Right renal cortex interstitium (tissue), 3 donors: Measurements from ENCODE around the gene COL27A1. TPM values are rescaled to one million over a fixed set of nuclear protein-coding genes. Genes with fewer than 3 reads are reported as not detected.

Source experiments
- DNase-seq, 3 donors: peaks; one replicate each; pipeline ENCODE4 v3.0.0-alpha.2; 2013; ENCODE audit warnings: low read depth in 3 of 3, low spot score in 2 of 3
- polyA plus RNA-seq, 3 donors: library from polyadenylated mRNA; unstranded; fragments of 120-200 nt; gene quantifications; one replicate each; pipeline ENCODE4 v1.2.1, GENCODE V29; 2013; ENCODE audit not compliant: insufficient read length in 3 of 3

COL27A1 gene
- polyA plus RNA-seq, 3 donors: 25.1 to 26.6 (median 26.0) TPM

DNA sequence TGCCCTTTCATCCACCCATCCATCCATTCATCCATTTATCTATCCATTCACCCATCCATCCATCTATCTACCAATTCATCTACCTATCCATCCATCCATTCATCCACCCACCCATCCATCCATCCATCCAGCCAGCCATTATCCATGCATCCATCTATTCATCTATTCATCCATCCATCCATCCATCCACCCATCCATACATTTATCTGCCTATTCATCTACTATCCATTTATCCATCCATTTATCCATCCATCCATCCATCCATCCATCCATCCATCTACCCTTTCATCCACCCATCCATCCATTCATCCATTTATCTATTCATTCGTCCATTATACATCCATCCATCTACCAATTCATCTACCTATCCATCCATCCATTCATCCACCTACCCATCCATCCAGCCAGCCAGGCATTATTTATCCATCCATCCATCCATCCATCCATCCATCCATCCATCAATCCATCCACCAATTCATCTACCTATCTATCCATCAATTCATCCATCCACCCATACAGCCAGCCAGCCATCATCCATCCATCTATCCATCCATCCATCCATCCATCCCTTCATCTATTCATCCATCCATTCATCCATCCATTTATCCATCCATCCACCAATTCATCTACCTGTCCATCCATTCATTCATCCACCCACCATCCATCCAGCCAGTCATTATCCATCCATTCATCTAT is 10.2 kb downstream of the COL27A1 start:
- DNase-seq: no peak

DNA sequence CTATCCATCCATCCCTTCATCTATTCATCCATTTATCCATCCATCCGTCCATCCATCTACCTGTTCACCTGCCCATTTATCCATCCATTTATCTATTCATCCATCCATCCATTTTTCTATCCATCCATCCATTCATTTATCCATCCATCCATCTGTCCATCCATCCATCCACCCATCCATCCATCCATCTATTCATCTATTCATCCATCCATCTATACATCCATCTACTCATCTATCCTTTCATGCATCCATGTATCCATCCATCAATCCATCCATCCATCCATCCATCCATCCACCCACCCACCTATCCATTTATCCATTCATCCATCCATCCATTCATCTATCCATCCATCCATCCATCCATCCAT is 10.8 kb downstream of the COL27A1 start:
- DNase-seq: no peak

DNA sequence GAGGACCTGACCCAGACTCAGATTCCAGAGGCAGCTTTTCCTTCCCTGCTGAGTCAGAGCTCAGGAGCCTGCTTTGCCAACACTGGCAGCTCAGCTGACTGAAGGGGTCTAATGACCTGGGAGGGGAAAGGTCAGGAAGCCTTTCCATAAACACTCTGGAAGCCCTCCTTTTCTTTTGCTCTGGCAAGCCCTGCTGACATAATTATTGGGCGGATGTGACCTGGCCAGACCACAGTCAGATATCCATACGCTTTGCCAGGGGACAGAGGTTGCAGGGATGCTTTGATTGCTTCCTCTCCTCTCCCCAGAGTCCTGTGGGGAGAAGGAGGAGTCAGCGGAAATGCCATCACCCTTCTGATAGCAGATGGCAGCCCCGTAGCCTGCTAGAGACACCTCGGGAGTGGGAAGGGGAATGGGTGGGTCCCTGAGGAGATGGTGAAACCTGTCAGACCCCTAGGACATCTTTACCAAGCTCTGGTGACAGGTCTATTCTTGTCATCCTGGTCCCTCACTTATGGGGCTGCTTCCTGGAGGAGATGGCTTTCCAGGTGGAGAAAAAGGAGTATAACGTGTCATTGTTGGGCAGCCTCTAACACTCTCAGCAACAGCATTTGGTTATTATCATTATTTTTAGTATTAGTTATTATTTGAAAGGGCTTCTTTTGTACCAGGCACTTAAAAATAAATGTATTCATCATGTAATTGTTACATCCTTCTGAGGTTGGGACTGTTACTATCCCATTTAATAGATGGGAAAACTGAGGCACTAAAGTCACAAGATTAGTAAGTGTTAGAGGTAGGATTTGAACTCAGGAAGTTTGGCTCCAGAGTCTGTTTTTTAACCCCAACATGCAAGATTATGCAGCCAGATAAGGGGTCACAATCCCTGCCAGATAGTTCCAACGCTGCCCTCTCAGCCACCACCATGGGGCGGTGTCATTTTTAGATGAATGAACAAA is 11.6 kb downstream of the COL27A1 start:
- DNase-seq: no peak

GRCh38 chr9:114167591-114168091 is 12.3 kb downstream of the COL27A1 start:
- no peak for DNase-seq

DNA sequence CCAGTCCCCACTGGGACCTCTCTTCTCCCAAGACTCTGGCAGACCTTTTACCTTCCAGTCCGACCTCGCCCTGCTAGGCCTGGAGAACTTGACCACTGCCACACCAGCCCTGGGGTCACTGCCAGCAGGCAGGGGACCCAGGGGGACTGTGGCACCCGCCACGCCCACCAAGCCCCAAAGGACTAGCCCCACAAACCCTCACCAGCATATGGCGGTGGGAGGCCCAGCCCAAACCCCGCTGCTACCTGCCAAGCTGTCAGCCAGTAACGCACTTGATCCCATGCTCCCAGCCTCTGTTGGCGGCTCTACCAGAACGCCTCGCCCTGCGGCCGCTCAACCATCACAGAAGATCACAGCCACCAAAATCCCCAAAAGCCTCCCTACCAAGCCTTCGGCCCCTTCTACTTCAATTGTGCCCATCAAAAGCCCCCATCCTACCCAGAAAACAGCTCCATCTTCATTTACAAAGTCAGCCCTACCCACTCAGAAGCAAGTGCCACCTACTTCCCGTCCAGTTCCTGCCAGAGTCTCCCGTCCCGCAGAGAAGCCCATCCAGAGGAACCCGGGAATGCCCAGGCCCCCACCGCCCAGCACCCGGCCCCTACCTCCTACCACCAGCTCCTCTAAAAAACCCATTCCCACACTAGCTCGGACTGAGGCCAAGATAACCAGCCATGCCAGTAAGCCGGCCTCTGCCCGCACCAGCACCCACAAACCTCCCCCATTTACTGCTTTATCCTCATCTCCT is 13.1 kb downstream of the COL27A1 start:
- DNase-seq: no peak

DNA sequence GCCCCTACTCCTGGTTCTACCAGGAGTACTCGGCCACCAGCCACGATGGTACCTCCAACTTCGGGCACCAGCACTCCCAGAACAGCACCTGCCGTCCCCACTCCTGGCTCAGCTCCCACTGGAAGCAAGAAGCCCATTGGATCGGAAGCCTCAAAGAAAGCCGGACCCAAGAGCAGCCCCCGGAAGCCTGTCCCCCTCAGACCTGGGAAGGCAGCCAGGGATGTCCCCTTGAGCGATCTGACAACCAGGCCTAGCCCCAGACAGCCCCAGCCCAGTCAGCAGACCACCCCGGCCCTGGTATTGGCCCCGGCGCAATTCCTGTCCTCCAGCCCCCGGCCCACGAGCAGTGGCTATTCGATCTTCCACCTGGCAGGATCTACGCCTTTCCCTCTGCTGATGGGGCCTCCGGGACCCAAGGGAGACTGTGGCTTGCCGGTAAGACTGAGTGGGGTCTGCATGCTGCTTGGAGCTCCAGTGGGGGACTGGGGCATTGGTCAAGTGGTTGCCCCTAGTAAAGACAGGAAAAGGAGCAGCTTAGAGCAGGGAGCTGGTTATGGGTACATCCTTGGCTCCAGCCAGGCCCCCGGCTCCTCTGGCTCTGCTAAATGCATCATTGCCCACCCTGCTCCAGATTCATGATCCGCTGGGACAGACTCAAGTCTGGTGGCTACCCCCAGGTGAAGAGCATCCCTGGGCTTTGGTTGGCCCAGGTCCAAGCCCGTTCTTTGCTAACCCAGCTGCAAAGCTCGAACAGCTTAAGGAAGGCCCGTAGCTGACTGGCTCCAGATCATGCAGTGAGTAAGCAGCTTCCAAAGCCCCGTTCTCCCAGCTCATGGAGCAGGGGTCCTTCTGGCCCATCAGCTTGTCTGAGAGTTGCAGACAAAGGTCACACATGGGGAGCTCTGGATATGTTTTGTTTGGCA is 14.0 kb downstream of the COL27A1 start:
- DNase-seq: no peak

DNA sequence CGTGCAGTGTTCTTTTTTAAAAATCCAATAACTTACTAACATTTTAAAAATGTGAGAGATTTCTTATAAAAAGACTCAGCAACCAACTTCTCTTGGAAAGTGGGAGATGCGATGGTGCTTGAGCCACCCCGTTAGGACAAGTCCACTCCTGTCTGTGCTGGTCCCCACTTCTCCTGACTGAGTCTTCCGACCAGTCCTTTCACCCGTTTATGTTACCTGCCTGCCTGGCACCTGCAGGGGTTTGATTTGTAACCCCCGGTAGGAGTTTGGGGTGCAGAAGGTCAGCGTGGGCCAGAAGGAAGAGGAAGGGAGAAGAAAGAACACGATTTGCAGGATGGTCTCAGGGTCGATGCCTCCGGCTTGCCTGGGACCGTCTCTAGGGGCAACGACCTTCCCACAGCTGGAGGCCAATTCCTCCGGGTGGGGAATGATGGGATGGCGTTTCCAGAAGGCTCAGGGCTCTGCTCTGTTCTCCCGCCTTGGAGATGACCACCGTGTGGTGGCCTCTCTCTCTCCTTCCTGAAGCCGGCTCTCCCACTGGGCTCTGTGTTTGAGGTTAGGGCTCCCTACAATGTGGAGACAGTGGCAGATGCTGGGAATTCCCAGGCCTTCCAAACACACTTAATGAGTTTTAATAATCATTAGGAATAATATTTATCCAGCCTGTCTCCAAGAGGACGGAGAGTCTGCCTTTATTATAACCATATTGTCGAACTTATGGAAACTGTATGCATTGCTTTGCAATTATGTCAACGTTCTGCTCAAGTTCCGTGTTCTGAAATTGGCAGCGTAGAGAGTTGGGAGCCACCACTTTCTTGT is 14.8 kb downstream of the COL27A1 start:
- no peak for DNase-seq

DNA sequence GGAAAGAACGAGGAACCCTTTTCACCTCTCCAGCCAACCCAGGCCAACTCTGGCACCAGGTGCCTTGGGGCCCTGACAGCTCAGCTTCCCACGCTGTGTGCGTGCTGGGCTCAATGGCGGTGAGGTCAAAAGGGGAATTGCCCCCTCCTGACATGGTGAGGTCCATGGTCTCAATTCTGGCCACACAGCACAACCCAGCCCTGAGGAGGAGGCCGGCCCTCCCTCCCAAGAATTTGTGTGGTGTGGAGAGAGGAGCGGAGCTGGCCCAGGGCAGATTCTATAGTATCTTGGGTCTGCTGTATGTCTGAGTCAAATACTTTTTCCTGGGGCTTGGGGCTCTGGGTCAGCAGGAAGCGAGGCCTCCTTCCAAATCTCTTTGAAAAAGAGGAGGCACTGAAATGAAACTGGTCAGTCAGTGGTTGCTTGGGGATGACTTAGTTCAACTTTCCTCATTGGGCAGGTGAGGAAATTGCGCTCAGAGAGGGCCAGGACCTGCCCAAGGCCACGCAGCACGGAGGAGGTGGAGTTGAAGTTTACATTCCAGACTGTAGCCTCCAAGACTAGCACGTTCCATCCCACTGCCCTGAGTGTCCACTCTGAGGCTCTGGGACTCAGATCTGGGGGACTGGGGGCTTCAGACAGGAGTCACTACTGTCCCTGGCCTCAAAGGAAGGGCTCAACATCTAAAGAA is 15.6 kb downstream of the COL27A1 start:
- DNase-seq: no peak

- DNase-seq: no peak
Measured at GRCh38 chr9:114171500-114171899, 16.2 kb downstream of the COL27A1 start.

DNA sequence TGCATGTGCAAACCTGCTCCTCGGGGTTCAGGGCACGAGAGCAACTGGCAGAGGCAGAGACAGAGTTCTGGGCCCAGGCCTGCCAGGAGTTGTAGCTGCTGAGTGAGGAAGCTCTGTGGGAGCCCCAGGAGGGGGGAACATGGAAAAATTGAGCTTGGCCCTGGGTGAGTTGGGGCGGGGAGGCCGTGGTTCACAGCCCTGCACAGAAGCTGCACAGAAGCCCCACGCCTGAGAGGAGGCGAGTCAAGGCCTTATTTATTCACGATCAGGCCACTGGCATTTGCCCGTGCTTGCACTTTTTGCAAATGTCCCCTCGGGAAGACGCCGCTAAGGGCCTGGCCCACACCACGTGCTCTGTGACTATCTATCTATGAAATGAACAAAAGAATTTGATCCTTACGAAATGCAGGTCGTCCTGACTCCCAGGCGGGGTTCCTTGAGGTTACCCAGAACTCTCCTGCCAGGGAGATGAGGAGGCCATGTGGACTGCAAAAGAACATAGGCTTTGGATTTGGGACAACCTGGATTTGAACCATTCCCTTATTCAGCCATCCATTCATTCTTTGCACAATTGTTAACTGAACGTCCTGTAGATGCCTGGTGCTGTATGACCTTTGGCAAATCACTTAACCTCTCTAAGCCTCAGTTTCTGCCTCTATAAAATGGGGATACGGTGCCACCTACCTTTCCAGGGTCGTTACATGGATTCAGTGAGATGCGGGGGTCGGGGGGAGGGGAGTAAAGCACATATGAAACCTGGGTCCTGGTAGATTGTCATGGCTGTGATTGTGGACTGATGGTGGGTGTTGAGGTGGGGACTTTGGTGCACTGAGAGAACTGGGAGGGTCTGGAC is 17.9 kb downstream of the COL27A1 start:
- no peak for DNase-seq

DNA sequence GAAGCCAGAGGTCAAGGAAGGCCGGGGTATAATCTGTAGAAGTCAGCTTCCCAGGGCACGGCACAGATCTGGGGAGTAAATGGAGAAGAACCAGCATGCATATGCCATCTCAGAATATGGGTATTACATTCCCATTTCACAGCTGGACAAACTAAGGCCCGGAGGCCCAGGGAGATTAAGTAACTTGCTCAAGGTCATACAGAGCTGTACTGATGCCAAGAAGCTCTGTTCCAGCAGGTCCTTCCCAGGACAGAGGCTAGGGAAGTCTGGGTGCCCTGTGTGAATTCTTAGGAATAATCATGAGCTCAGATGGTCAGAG is 19.2 kb downstream of the COL27A1 start:
- DNase-seq: no peak

DNA sequence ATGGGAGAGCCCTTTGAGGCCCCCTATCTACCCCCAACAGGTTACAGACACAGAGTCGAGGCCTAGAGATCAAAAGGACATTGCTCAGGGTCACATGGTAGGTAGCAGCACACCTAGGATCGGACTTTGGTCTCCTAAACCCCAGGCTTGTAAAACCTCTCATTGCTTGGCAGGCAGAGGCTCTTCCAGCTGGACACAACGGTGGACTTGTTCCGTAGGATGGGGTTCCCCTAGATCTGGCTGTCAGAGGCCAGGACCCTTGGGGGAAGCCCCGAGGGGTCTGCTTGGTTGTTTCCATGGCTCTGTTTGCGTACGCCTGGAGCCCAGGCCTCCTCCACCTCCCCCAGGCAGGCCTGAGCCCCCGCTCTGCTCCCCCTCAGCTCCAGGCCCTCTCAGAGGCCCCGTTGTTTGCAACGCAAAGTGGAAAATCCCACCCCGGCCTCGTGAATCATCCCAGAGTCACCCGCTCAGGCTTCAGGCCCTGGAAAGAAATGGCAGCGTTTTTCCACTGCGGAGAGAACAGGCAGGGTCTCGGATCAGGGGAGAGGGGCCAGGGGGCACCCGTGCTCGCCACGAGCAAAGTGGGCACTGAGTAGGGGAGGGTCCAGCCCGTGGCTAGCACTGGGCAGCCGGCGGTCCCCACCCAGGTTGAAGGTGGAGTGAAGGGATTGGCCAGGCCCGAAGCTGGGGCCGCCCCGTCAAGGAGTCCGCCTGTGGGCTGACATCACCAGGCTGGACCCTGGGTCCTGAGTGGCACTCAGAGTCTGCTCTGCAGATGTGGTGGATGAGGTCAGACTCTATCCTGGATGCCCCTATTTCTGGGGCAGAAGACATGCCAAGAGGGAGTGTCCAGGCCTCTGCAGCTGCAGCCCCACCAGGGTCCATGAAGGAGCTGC is 19.8 kb downstream of the COL27A1 start:
- DNase-seq: no peak

DNA sequence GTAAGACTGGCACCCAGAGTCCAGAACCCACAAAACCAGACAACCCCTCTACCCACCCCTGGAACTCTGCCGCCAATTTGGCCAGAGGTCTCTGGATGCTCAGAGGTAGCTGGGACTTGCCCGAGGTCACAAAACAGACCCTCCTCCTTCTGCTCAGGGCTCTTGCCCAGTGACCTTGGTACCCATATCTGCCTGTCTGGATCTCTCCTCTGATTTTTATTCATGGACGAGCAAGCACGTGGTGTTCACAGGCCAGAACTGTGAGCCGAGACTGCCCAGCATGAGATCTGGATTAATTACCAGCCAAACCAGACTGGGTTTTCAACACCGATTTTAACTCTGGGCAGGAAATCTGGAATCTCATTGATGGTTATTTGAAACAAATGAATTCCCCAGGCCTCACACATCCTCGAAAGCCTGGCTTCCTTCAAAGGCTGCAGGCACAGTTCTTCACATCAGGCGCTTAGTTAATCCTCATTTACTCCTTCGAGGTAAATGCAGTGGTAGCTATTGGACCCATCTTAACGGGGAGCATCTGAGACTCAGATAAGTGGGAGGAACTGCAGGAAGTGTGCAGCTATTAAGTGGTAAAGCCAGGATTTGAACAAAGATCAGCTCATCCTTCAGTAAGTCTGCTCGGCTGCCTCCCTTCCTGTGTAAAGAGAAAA is 21.4 kb downstream of the COL27A1 start:
- no peak for DNase-seq

DNA sequence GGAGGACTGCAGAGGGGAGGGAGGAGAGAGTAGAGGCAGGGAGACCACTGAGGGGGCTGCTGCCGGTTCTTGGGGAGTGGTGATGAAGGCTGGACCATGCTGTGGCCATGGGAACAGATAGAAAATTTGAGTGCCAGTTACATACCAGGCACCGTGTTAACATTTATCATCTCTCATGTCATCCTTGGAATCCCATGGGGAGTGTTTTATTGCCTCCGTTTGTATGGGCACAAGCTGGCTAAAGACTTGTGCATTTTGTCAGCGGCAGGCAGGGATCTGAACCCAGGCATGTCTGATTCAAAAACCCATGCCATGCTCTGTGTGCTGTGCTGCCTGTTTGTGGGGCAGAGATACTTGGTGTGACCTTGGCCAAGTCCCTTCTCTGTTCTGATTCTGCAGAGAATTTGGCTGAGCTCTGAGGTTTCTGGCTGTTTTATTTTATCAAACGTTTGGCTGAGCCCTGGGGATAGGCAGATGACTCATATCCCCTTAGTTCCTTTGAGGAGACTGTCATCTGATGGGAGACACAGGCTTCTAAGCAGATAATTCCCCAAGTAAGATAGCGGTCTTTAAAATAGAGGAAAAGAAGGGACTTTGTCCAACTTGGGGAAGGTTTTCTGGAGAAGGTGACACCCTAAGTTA is 22.2 kb downstream of the COL27A1 start:
- DNase-seq: no peak

- no peak for DNase-seq
Measured at GRCh38 chr9:114178076-114178475, 22.7 kb downstream of the COL27A1 start.
